ENCODE measurements around the gene EPAS1.

DNA sequence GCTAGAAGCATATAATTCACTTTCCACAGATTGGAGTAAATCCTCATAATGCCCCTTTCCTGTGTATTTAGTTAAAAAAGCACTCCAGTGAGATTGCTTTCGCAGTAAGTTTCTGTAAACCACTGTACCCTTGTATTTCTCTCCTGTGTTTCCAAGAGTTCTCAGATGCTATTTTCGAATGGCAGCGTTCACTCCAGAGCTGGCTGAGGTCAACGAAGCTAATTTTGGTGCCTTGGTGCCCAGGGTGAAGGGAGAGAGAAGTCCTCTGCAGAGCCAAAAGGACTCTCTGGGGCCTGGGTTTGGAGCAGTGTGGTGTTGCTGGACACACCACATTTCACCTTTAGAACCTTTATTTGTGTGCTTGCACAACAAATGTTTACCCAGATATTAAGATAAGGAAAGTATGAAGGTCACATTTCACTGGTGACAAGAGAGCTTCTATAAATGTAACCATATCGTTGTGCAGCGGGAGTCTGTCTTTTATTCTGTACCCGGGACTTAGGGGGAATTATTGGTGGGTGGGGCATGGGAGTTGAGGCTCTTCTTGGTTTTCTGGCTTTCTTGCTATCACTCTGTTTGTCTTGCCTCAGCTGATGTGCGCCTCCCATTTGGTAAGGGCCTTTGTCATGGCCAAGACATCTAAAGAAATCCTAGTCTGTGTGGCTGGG, 9.9 kb downstream of the EPAS1 start:
- TF ChIP-seq, protein P1, sequence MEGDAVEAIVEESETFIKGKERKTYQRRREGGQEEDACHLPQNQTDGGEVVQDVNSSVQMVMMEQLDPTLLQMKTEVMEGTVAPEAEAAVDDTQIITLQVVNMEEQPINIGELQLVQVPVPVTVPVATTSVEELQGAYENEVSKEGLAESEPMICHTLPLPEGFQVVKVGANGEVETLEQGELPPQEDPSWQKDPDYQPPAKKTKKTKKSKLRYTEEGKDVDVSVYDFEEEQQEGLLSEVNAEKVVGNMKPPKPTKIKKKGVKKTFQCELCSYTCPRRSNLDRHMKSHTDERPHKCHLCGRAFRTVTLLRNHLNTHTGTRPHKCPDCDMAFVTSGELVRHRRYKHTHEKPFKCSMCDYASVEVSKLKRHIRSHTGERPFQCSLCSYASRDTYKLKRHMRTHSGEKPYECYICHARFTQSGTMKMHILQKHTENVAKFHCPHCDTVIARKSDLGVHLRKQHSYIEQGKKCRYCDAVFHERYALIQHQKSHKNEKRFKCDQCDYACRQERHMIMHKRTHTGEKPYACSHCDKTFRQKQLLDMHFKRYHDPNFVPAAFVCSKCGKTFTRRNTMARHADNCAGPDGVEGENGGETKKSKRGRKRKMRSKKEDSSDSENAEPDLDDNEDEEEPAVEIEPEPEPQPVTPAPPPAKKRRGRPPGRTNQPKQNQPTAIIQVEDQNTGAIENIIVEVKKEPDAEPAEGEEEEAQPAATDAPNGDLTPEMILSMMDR (conservative IDR thresholded peaks at IDR 0.05 in 1 of 2, IDR thresholded peaks at IDR 0.05 in 1 of 2; ENCODE audit: extremely low read depth in 1 of 2, insufficient read depth in 1 of 2, low read depth in 1 of 2, low read length in 2 of 2), result no peak
- no peak for TF ChIP-seq EZH2 (IDR thresholded peaks at IDR 0.05; ENCODE audit: borderline replicate concordance, low read length)

All from mammary epithelial cell (primary cell).